Activated T-helper 2 cell treated with anti-CD3 and anti-CD28 coated beads, Interferon-gamma antibody, Interleukin-2, Interleukin-4, amounts not matched to agents 10 μg/mL and 5 μg/mL and 100 μg/mL, durations not matched to agents 14 hours and 24 hours and 36 hours (primary cell): Measurements from ENCODE around the gene CLEC2A. TPM values are rescaled to one million over a fixed set of nuclear protein-coding genes. Genes with fewer than 3 reads are reported as not detected.
A peak's percentile ranks its signal among the peaks of the same experiment; 100 is the strongest.

Source experiments
- DNase-seq: peaks from one replicate; pipeline ENCODE4 v3.0.0; 2021; ENCODE audit warnings: low spot score
- H3K27ac Mint-ChIP-seq: one replicate; pipeline ENCODE4 v1.8.0; 2021; ENCODE audit warnings: mixed read lengths
- H3K27me3 Mint-ChIP-seq: one replicate; pipeline ENCODE4 v1.8.0; 2021; ENCODE audit warnings: low read depth, mixed read lengths
- H3K36me3 Mint-ChIP-seq: one replicate; pipeline ENCODE4 v1.8.0; 2021; ENCODE audit warnings: low read depth, mixed read lengths
- H3K4me1 Mint-ChIP-seq: one replicate; pipeline ENCODE4 v1.8.0; 2021; ENCODE audit warnings: low read depth, mixed read lengths
- H3K4me3 Mint-ChIP-seq: one replicate; pipeline ENCODE4 v1.8.0; 2021; ENCODE audit warnings: low read depth, mild to moderate bottlenecking, moderate library complexity, mixed read lengths
- H3K9me3 Mint-ChIP-seq: one replicate; pipeline ENCODE4 v1.8.0; 2021; ENCODE audit warnings: mixed read lengths
- intact Hi-C: fragments of 100-400 bp; cut with micrococcal nuclease; formaldehyde crosslinking; loops from one replicate; pipeline ENCODE4 v1.15.1; 2023
- total RNA-seq: library from RNA; stranded (reverse); gene quantifications from 2 replicates; pipeline ENCODE4 v1.2.3, GENCODE V29; 2022

Gene CLEC2A
- total RNA-seq, 1 donor from 2014 or later: not detected

DNA sequence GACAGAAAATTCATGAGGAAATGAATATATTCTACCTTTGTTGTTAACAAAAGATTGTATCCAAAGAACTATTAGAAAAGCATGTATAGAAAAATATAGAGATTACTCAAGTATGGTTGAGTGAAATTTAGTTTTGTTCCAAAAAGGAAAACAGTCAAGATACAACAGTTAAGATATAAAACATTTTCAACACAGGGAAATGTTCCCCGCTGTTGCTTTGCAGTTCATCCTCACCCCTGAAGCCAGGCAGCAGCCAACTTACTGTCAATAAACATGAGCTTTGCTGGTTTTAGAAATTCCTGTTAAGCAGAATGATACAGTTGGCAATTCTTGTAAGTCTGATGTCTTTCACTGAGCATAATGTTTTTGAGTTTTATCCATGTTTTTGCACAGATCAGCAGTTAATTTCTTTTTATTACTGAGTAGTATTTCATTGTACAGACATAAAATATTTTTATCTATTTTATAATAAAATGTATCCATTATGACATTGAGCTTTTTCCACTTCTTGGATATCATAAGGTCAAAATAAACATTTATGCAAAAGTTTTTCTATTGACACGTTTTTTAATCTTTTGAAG lies 61.8 kb downstream of the CLEC2A start:
- no peaks in the 10 kb centered on the region for H3K36me3 Mint-ChIP-seq
- peak overlapping the region; percentile 91 for H3K27ac Mint-ChIP-seq
- H3K4me3 Mint-ChIP-seq: peak overlapping the region; percentile 85
- no peak for DNase-seq
- H3K4me1 Mint-ChIP-seq: peaks cover 23% of the 10 kb centered on the region
- no peaks in the 10 kb centered on the region for H3K27me3 Mint-ChIP-seq
- intact Hi-C loops: no loop called here
- H3K9me3 Mint-ChIP-seq: no peaks in the 10 kb centered on the region

DNA sequence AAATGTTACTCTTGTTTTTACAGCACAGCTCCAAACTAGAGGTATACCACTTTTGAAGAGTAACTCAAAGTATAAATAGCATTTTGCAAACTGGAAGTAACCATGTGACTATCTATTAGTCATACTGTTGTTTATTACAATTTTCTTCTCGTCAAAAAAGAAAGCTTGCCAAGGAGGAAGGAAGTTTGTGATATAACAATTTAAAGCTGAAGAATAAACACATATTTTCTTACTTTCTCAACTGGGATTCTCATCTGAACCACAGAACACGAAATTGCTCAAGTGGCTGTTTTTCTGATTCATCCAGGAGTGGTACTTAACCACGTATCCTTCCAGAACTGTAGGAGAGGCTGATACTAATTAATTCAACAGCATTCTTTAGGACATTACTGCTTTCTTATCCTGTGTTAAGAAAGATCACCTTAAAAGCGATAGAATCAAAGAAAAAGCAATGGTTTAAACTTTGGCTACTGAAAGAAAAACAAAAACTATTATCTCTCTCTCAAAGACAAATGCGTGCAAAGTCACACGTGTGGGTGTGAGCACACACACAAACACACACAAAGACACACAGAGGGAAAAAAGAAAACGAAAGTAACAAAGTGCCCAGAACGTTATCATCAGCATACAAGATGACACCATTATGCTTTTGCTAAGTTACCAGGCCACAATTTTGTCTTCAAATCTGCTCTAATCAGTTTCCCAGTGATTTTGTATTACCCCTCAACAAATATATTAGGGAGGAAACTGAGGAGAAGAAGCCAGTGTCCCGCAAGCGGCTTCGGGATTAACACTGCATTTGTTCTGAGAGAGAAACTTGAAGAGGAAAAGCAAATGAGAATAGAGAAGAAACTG lies 62.6 kb downstream of the CLEC2A start, which contains the start of gene CLEC2B:
Gene CLEC2B, minus strand, starts transcription at position 48 of the 855 bp plus-strand sequence.
- Mint-ChIP-seq H3K4me1 (peaks cover 29% of the 10 kb centered on the region), H3K27ac (peak within 1 kb of the TSS; percentile 91), H3K36me3 (no peaks in the 10 kb centered on the region), H3K27me3 (no peaks in the 10 kb centered on the region), H3K4me3 (peak within 1 kb of the TSS; percentile 85), H3K9me3 (peaks cover under 1% of the 10 kb centered on the region)
- peak; percentile 26 for DNase-seq
- intact Hi-C loops: loop anchor here (1.0 to 10.0 kb wide), 10 partner anchors 55 to 625 kb away; partner anchors contain the start of gene GABARAPL1

DNA sequence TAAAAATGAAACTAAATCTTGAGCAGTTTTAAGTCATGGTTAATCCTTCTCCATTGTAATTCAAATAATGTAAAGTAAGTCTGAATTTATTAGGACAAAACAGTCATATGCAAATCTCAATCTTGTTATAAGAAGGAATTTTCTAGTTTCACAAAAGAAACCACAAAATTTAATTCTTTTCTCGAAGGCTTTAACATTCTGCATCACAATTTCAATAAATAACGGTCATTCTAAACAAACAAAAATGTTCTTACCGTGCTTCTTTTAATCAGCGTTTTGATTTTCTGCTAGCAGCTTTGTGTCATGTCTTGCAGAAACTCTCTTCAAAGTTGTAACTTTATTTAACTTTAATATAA lies 63.2 kb downstream of the CLEC2A start:
- Mint-ChIP-seq H3K36me3 (peaks cover 5% of the 10 kb centered on the region), H3K27me3 (no peaks in the 10 kb centered on the region), H3K9me3 (peaks cover 7% of the 10 kb centered on the region), H3K27ac (peak overlapping the region; percentile 91), H3K4me1 (peaks cover 34% of the 10 kb centered on the region), H3K4me3 (peak overlapping the region; percentile 85)
- intact Hi-C loops: loop anchor here (1.0 to 10.0 kb wide), 10 partner anchors 54 to 624 kb away; partner anchors contain the start of gene GABARAPL1
- no peak for DNase-seq

DNA sequence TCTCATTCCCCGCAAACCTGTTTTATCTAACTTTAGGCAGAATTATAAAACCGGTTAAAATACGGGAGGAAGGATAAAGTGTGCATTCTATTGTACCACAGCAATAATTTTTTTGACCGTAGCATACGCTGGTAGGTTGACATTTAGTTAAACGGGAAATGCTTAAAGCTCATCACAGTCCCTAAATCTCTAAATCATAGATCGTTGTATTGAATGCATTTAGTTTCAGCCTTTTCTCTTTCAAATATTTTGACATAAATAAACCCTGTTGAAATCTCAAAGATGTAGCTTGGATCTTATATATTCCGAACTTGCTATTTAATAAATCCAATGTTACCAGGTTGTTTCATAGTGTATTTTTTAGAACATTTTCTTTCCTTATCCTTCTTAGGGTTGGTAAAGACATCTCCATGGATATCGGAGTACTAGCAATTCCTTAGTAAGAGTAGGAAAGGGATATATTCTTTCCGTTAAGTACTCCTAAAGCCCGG lies 63.8 kb downstream of the CLEC2A start:
- H3K36me3 Mint-ChIP-seq: peaks cover 11% of the 10 kb centered on the region
- intact Hi-C loops: loop anchor here (2.0 to 10.0 kb wide), 9 partner anchors 54 to 624 kb away; partner anchors contain the start of gene GABARAPL1
- peak overlapping the region; percentile 85 for H3K4me3 Mint-ChIP-seq
- H3K27ac Mint-ChIP-seq: peak overlapping the region; percentile 55
- DNase-seq: no peak
- H3K27me3 Mint-ChIP-seq: no peaks in the 10 kb centered on the region
- H3K4me1 Mint-ChIP-seq: peaks cover 40% of the 10 kb centered on the region
- H3K9me3 Mint-ChIP-seq: peaks cover 13% of the 10 kb centered on the region

DNA sequence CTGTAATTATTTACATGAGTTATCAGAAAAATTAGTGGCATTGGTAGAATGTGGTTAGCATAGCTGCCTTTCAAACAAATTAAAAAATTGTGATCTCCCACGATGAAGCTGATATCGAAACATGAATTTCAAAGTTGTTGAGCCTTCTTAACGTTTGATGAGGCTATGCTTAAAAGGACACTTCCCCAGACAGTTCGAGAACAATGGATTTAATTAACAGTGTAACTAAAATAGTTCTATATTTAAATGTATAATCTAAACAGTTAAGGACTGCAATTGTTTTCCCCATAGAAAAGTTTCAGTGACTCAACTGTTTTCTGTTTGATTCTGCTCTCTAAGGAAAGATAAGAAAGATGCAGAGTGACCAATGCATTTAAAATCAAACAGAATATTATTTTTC lies 64.6 kb downstream of the CLEC2A start:
- peak overlapping the region; percentile 77 for H3K27ac Mint-ChIP-seq
- H3K4me3 Mint-ChIP-seq: peak overlapping the region; percentile 79
- H3K4me1 Mint-ChIP-seq: peaks cover 43% of the 10 kb centered on the region
- no peaks in the 10 kb centered on the region for H3K27me3 Mint-ChIP-seq
- peaks cover 19% of the 10 kb centered on the region for H3K36me3 Mint-ChIP-seq
- peaks cover 16% of the 10 kb centered on the region for H3K9me3 Mint-ChIP-seq
- DNase-seq: no peak
- intact Hi-C loops: loop anchor here (5.0 to 10.0 kb wide), 3 partner anchors 60 to 623 kb away; no protein-coding TSS in a partner anchor

DNA sequence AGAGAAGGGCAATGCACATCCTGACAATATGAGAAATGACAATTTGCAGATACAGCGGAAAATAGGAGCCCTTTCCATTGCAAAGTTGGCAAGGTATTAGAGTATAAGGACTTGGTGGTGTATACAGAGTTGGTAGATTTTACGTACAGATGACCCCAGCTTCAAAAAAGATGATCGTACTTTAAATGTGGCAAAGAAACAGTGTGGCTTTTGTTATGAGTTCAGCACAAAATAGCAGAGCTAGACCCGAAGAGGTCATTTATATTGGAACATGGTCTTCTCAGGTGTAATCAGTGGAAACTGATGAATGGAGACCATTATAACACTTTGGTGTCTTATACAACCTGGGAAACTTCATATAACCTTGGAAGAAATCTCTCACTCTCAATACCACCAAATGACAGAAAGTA lies 65.3 kb downstream of the CLEC2A start:
- intact Hi-C loops: loop anchor here (5.0 to 10.0 kb wide), 3 partner anchors 60 to 622 kb away; no protein-coding TSS in a partner anchor
- no peak for DNase-seq
- Mint-ChIP-seq H3K4me1 (peaks cover 44% of the 10 kb centered on the region), H3K27me3 (no peaks in the 10 kb centered on the region), H3K4me3 (peak overlapping the region; percentile 79), H3K36me3 (peaks cover 21% of the 10 kb centered on the region), H3K27ac (peak overlapping the region; percentile 84), H3K9me3 (peaks cover 16% of the 10 kb centered on the region)

DNA sequence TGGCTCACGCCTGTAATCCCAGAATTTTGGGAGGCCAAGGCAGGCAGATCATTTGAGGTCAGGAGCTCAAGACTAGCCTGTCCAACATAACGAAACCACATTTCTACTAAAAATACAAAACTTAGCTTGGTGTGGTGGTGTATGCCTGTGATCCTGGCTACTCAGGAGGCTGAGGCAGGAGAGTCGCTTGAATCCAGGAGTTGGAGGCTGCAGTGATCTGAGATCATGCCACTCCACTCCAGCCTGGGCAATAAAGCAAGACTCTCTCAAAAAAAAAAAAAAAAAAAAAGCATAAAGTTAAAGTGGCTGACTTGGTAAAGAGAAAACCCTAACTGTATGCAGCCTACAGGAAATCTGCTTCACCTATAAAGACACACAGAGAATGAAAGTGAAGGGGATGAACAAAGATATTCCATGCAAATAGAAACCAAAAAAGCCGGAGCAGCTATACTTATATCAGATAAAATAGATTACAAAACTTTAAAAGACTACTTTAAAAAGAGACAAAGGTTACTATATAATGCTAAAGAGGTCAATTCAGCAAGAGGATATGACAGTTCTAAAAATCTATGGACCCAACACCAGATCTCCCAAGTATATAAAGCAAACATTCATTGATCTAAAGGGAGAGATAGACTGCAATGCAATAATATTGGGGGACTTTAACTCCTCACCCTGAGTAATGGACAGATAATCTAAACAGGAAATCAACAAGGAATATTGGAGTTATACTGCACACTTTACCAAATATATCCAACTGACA lies 67.1 kb downstream of the CLEC2A start:
- Mint-ChIP-seq H3K36me3 (peaks cover 26% of the 10 kb centered on the region), H3K4me1 (peaks cover 43% of the 10 kb centered on the region), H3K9me3 (peaks cover 16% of the 10 kb centered on the region), H3K27ac (peak overlapping the region; percentile 78), H3K27me3 (no peaks in the 10 kb centered on the region), H3K4me3 (peak overlapping the region; percentile 79)
- intact Hi-C loops: loop anchor here (5.0 to 10.0 kb wide), 3 partner anchors 62 to 620 kb away; no protein-coding TSS in a partner anchor
- no peak for DNase-seq

Other genes with a start within 250 kb of the CLEC2A start
- 16.8 and 17.2 TPM in 2 replicates for gene CLECL1, start 199.3 kb downstream of the CLEC2A start, total RNA-seq
- 70.9 and 72.2 TPM in 2 replicates for gene CD69, start 171.5 kb downstream of the CLEC2A start, total RNA-seq
- not detected in 2 replicates for gene KLRF1, start 104.9 kb downstream of the CLEC2A start, total RNA-seq
- 5.0 and 5.1 TPM in 2 replicates for gene CLEC2B, start 63.0 kb downstream of the CLEC2A start, total RNA-seq
- not detected in 2 replicates for gene KLRF2, start 50.9 kb downstream of the CLEC2A start, total RNA-seq
- gene CLEC12A, start 39.0 kb upstream of the CLEC2A start, total RNA-seq: 0.30 and 0.32 TPM in 2 replicates
- gene CLEC1B, start 66.8 kb upstream of the CLEC2A start, total RNA-seq: not detected in 2 replicates
- gene CLEC12B, start 78.3 kb upstream of the CLEC2A start, total RNA-seq: not detected in 2 replicates
- not detected in 2 replicates for gene CLEC9A, start 98.3 kb upstream of the CLEC2A start, total RNA-seq
- not detected in 2 replicates for gene CLEC1A, start 166.6 kb upstream of the CLEC2A start, total RNA-seq
- not detected in 2 replicates for gene CLEC7A, start 197.8 kb upstream of the CLEC2A start, total RNA-seq
- gene OLR1, start 239.8 kb upstream of the CLEC2A start, total RNA-seq: not detected in 2 replicates
- gene TMEM52B, start 246.7 kb upstream of the CLEC2A start, total RNA-seq: not detected in 2 replicates